Measurements from ENCODE around the gene PGA5. TPM values are rescaled to one million over a fixed set of nuclear protein-coding genes. Genes with fewer than 3 reads are reported as not detected.
"Not testable (repeated sequence)": the region's sequence is repeated elsewhere in the genome, so short reads cannot be mapped to it uniquely, and the experiment has no call there.

PGA5 gene
- total RNA-seq, 1 donor from 2014 or later, result not detected

DNA sequence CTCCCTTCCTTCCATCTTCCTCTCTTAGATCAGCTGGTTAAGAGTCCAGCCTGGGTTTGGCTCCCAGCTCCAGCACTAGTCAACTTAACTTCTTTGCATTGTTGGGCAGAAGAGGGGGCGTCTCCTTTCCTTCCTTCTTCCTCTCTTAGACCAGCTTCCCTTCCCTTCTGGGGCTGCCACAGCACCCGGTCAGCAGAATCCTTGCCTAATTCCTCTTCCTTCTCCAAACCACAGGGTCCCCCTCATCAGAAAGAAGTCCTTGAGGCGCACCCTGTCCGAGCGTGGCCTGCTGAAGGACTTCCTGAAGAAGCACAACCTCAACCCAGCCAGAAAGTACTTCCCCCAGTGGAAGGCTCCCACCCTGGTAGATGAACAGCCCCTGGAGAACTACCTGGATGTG, 37.1 kb upstream of the PGA5 start:
- H3K9me3 ChIP-seq (ENCODE audit: control insufficient read depth in 3 of 3, low read length in 3 of 3); H3K27ac ChIP-seq (ENCODE audit: low read depth, low read length); H3K4me3 ChIP-seq (ENCODE audit: low read length in 3 of 3); H3K36me3 ChIP-seq (ENCODE audit: control insufficient read depth in 3 of 3, insufficient read depth in 3 of 3, low read length in 3 of 3); H3K27me3 ChIP-seq (ENCODE audit: control insufficient read depth in 3 of 3, insufficient read depth in 3 of 3, low read length in 3 of 3); H3K4me1 ChIP-seq (ENCODE audit: control insufficient read depth in 3 of 3, insufficient read depth in 3 of 3, low read length in 3 of 3); H3K9ac ChIP-seq (ENCODE audit: low read depth in 1 of 3, low read length in 3 of 3): not testable (repeated sequence)

GRCh38 chr11:61204502-61205059, 36.4 kb upstream of the PGA5 start:
- not testable (repeated sequence) for H3K4me1 ChIP-seq (ENCODE audit: control insufficient read depth in 3 of 3, insufficient read depth in 3 of 3, low read length in 3 of 3); H3K9ac ChIP-seq (ENCODE audit: low read depth in 1 of 3, low read length in 3 of 3); H3K27me3 ChIP-seq (ENCODE audit: control insufficient read depth in 3 of 3, insufficient read depth in 3 of 3, low read length in 3 of 3); H3K27ac ChIP-seq (ENCODE audit: low read depth, low read length); H3K4me3 ChIP-seq (ENCODE audit: low read length in 3 of 3); H3K9me3 ChIP-seq (ENCODE audit: control insufficient read depth in 3 of 3, low read length in 3 of 3); H3K36me3 ChIP-seq (ENCODE audit: control insufficient read depth in 3 of 3, insufficient read depth in 3 of 3, low read length in 3 of 3)

DNA sequence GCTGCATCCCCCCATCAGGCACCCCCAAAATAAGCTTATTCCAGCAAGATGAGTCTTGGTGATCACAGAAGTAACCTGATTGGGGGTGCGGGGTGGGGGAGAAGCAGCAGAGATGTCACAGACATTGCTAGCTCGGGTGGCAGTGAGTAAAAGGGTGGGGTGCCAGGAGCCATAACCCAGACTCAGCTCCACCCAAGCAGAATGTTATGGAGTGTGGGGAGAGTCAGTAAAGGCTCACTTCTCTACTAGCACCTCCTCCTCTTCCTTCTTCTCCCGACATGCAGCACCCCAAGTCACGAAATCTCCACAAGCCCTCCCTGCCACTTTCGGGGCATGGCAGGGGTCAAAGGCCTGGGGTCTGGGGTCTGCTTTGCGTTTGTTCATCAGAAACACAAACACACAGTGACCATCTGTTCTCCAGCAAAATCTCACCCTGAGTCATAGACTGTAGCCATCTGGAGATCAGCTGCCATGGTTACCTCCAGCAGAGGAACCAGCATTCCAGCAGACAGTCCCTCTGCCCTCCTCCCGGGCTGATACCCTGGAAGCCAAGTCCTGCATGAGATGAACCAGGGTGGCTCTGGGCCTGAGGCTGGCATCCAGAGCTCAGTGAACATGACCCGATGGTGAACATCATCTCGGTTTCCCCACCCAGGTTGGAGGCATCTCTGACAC, 33.2 kb upstream of the PGA5 start:
- not testable (repeated sequence) for H3K4me3 ChIP-seq (ENCODE audit: low read length in 3 of 3); H3K27ac ChIP-seq (ENCODE audit: low read depth, low read length); H3K9ac ChIP-seq (ENCODE audit: low read depth in 1 of 3, low read length in 3 of 3)

GRCh38 chr11:61210629-61211028, 30.3 kb upstream of the PGA5 start:
- H3K4me3 ChIP-seq (ENCODE audit: low read length in 3 of 3); H3K36me3 ChIP-seq (ENCODE audit: control insufficient read depth in 3 of 3, insufficient read depth in 3 of 3, low read length in 3 of 3); H3K27ac ChIP-seq (ENCODE audit: low read depth, low read length); H3K9ac ChIP-seq (ENCODE audit: low read depth in 1 of 3, low read length in 3 of 3); H3K27me3 ChIP-seq (ENCODE audit: control insufficient read depth in 3 of 3, insufficient read depth in 3 of 3, low read length in 3 of 3); H3K4me1 ChIP-seq (ENCODE audit: control insufficient read depth in 3 of 3, insufficient read depth in 3 of 3, low read length in 3 of 3); H3K9me3 ChIP-seq (ENCODE audit: control insufficient read depth in 3 of 3, low read length in 3 of 3): not testable (repeated sequence)

More for the DNA sequence above, 33.2 kb upstream of the PGA5 start:
- H3K9me3 ChIP-seq (ENCODE audit: control insufficient read depth in 3 of 3, low read length in 3 of 3); H3K36me3 ChIP-seq (ENCODE audit: control insufficient read depth in 3 of 3, insufficient read depth in 3 of 3, low read length in 3 of 3); H3K4me1 ChIP-seq (ENCODE audit: control insufficient read depth in 3 of 3, insufficient read depth in 3 of 3, low read length in 3 of 3); H3K27me3 ChIP-seq (ENCODE audit: control insufficient read depth in 3 of 3, insufficient read depth in 3 of 3, low read length in 3 of 3): not testable (repeated sequence)

DNA sequence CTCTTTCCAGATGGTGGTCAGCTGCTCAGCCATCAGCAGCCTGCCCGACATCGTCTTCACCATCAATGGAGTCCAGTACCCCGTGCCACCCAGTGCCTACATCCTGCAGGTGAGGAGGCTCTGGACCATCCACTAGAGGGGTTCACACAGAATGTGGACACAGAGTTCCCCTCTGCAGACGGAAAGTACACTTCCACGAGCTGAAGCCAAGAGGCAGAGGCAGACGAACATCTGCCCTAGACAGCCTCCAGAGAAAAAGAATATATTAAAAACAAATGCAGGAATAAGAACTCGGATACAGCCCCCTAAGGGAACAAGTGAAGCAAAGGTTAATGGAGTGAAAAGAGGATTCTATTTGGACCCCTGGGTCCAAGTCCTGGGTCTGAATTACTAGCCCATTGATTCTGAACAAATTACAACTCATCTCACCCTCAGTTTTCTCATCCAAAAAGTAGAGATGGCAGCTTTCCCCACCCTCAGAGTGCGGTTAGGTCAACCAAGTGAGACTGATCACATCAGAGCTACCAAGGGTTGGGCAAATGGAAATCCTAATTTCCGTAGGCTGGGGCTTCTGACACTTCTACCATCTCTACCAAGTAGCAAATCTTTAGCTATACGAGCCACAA, 29.5 kb upstream of the PGA5 start:
- not testable (repeated sequence) for H3K27me3 ChIP-seq (ENCODE audit: control insufficient read depth in 3 of 3, insufficient read depth in 3 of 3, low read length in 3 of 3); H3K27ac ChIP-seq (ENCODE audit: low read depth, low read length); H3K36me3 ChIP-seq (ENCODE audit: control insufficient read depth in 3 of 3, insufficient read depth in 3 of 3, low read length in 3 of 3); H3K4me3 ChIP-seq (ENCODE audit: low read length in 3 of 3); H3K9me3 ChIP-seq (ENCODE audit: control insufficient read depth in 3 of 3, low read length in 3 of 3); H3K9ac ChIP-seq (ENCODE audit: low read depth in 1 of 3, low read length in 3 of 3); H3K4me1 ChIP-seq (ENCODE audit: control insufficient read depth in 3 of 3, insufficient read depth in 3 of 3, low read length in 3 of 3)

DNA sequence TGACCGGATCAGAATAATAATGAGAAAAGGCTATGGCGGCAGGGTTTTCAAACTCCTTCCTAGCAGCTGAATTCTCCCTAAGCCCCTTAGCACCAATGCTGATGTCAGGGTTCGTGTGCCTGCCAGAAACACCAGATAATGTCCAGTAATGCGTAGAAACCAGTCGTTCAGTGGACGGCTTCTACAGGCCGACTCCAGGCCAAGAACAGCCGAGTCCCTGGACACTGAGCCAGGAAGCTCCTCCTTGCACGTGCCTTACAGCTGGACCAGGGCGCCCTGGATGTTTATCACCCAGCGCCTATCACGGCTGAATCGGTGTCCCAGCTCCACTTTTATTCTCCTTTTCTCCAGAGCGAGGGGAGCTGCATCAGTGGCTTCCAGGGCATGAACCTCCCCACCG, 28.8 kb upstream of the PGA5 start:
- H3K27ac ChIP-seq (ENCODE audit: low read depth, low read length); H3K36me3 ChIP-seq (ENCODE audit: control insufficient read depth in 3 of 3, insufficient read depth in 3 of 3, low read length in 3 of 3); H3K4me1 ChIP-seq (ENCODE audit: control insufficient read depth in 3 of 3, insufficient read depth in 3 of 3, low read length in 3 of 3); H3K9ac ChIP-seq (ENCODE audit: low read depth in 1 of 3, low read length in 3 of 3); H3K9me3 ChIP-seq (ENCODE audit: control insufficient read depth in 3 of 3, low read length in 3 of 3); H3K4me3 ChIP-seq (ENCODE audit: low read length in 3 of 3); H3K27me3 ChIP-seq (ENCODE audit: control insufficient read depth in 3 of 3, insufficient read depth in 3 of 3, low read length in 3 of 3): not testable (repeated sequence)

DNA sequence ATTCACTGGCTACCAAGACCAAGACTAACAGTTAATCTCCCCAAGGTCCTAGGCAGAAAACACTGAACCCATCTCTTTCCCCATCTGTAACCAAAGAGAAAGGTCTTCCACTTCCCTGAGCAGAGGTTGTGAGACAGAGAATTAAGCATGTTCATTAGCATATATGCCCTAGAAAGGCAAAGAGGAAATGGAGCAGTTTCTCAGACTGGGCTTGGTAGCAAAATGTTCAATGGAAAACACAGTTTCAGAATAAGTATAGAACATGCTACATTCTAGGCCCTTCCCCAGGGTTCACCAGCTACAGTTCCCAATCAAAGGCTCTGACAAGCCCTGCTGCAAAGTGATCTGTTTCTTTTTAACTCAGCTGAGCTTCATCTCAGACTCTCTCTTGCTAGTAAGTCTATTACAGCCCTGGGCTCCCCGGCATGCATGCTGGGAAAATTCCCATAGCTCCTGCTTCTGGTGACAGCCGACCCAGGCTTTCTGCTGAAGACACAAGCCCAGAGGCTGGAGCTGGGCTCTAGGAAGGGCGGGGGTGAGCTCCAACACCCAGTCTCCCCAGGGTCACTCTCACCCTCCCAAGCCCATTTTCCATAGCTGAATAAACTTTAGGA, 27.2 kb upstream of the PGA5 start:
- H3K9ac ChIP-seq (ENCODE audit: low read depth in 1 of 3, low read length in 3 of 3); H3K4me3 ChIP-seq (ENCODE audit: low read length in 3 of 3); H3K27ac ChIP-seq (ENCODE audit: low read depth, low read length); H3K36me3 ChIP-seq (ENCODE audit: control insufficient read depth in 3 of 3, insufficient read depth in 3 of 3, low read length in 3 of 3); H3K4me1 ChIP-seq (ENCODE audit: control insufficient read depth in 3 of 3, insufficient read depth in 3 of 3, low read length in 3 of 3); H3K9me3 ChIP-seq (ENCODE audit: control insufficient read depth in 3 of 3, low read length in 3 of 3); H3K27me3 ChIP-seq (ENCODE audit: control insufficient read depth in 3 of 3, insufficient read depth in 3 of 3, low read length in 3 of 3): not testable (repeated sequence)

DNA sequence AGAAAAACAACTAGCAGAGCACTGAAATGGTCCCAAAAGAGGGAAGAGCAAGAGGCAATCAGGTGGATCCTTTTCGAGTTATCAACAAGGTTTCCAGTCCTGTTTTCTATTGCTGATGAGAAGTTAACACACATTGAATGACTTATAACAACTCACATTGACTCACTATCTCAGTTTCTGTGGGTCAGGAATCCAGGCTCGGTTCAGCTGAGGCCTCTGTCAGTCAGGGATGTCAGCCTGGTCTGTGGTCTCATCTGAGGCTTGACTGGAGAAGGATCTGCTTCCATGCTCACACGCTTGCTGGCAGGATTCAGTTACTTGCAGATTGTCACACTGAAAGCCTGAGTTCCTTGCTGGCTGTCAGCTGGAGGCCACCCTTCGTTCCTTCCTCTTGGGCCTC, 22.7 kb upstream of the PGA5 start:
- not testable (repeated sequence) for H3K27me3 ChIP-seq (ENCODE audit: control insufficient read depth in 3 of 3, insufficient read depth in 3 of 3, low read length in 3 of 3); H3K36me3 ChIP-seq (ENCODE audit: control insufficient read depth in 3 of 3, insufficient read depth in 3 of 3, low read length in 3 of 3); H3K9me3 ChIP-seq (ENCODE audit: control insufficient read depth in 3 of 3, low read length in 3 of 3); H3K4me3 ChIP-seq (ENCODE audit: low read length in 3 of 3); H3K4me1 ChIP-seq (ENCODE audit: control insufficient read depth in 3 of 3, insufficient read depth in 3 of 3, low read length in 3 of 3); H3K27ac ChIP-seq (ENCODE audit: low read depth, low read length); H3K9ac ChIP-seq (ENCODE audit: low read depth in 1 of 3, low read length in 3 of 3)

DNA sequence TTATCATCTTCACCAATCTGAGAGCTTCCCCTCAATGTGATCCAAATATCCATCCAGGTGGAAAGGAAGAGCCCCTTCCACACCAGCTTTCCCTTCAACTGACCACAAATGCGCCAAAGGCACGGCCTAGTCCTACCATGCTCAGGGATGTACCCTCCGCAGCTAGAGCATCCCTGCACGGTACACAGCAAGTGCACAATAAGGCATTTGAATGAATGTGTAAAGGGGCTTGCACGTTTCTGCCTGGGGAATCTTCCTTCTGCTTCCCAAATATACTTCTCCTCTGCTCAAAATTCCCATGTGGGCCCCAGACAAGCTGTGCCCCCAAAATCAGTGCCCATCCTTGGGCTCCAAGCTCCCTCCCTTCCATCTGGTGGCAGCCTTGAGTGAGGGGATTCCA, 22.0 kb upstream of the PGA5 start:
- not testable (repeated sequence) for H3K27me3 ChIP-seq (ENCODE audit: control insufficient read depth in 3 of 3, insufficient read depth in 3 of 3, low read length in 3 of 3); H3K27ac ChIP-seq (ENCODE audit: low read depth, low read length); H3K4me1 ChIP-seq (ENCODE audit: control insufficient read depth in 3 of 3, insufficient read depth in 3 of 3, low read length in 3 of 3); H3K36me3 ChIP-seq (ENCODE audit: control insufficient read depth in 3 of 3, insufficient read depth in 3 of 3, low read length in 3 of 3); H3K4me3 ChIP-seq (ENCODE audit: low read length in 3 of 3); H3K9ac ChIP-seq (ENCODE audit: low read depth in 1 of 3, low read length in 3 of 3); H3K9me3 ChIP-seq (ENCODE audit: control insufficient read depth in 3 of 3, low read length in 3 of 3)

- not testable (repeated sequence) for H3K27me3 ChIP-seq (ENCODE audit: control insufficient read depth in 3 of 3, insufficient read depth in 3 of 3, low read length in 3 of 3); H3K36me3 ChIP-seq (ENCODE audit: control insufficient read depth in 3 of 3, insufficient read depth in 3 of 3, low read length in 3 of 3); H3K9ac ChIP-seq (ENCODE audit: low read depth in 1 of 3, low read length in 3 of 3); H3K4me1 ChIP-seq (ENCODE audit: control insufficient read depth in 3 of 3, insufficient read depth in 3 of 3, low read length in 3 of 3); H3K27ac ChIP-seq (ENCODE audit: low read depth, low read length); H3K4me3 ChIP-seq (ENCODE audit: low read length in 3 of 3); H3K9me3 ChIP-seq (ENCODE audit: control insufficient read depth in 3 of 3, low read length in 3 of 3)
Measured at GRCh38 chr11:61222047-61222446, 18.9 kb upstream of the PGA5 start, which contains the start of gene PGA4. Gene PGA4 (plus strand): TSS chr11:61222347. CDS start chr11:61222401, 54 bp downstream.

All from skeletal muscle tissue (tissue), 4 donors.